Stomach (tissue), 9 donors: ENCODE results near the gene SND1. TPM values are rescaled to one million over a fixed set of nuclear protein-coding genes. Genes with fewer than 3 reads are reported as not detected.
"Not testable (repeated sequence)": the region's sequence is repeated elsewhere in the genome, so short reads cannot be mapped to it uniquely, and the experiment has no call there.

Experiments
- DNase-seq, 2 donors: peaks; one replicate each; pipeline versions ENCODE4 v3.0.0 to v3.0.0-alpha.2; 2013 to 2019
- H3K27ac ChIP-seq, 5 donors: fragments of 200-600 bp in 4 of 5; sonication (generic) in 4 of 5; one replicate each; pipeline ENCODE4 v1.5.1; 2013 to 2019; ENCODE audit warnings: mild to moderate bottlenecking in 1 of 5, moderate library complexity in 1 of 5
- H3K27me3 ChIP-seq, 3 donors: fragments of 200-600 bp; sonication (generic); one replicate each; pipeline ENCODE4 v1.5.1; 2017 to 2019; ENCODE audit warnings: mixed run types in 1 of 3
- H3K36me3 ChIP-seq, 4 donors: fragments of 200-600 bp; sonication (generic); 1 replicate in 3 of 4; 2 replicates in 1 of 4; pipeline ENCODE4 v1.5.1; 2016 to 2019
- H3K4me1 ChIP-seq, 4 donors: fragments of 200-600 bp; sonication (generic); one replicate each; pipeline ENCODE4 v1.5.1; 2016 to 2019
- H3K4me3 ChIP-seq, 4 donors: fragments of 200-600 bp; sonication (generic) in 3 of 4; one replicate each; pipeline ENCODE4 v1.5.1; 2016 to 2019; ENCODE audit warnings: mild to moderate bottlenecking in 1 of 4
- H3K9me3 ChIP-seq, 4 donors: fragments of 200-600 bp; sonication (generic); one replicate each; pipeline ENCODE4 v1.5.1; 2016 to 2019
- CTCF ChIP-seq, 7 experiments: fragments of 450-650 bp in 4 of 7; fragments of 200-600 bp in 3 of 7; sonication (generic) in 3 of 7; IDR thresholded peaks; one replicate each; pipeline ENCODE4 v1.5.1; 2016 to 2019; ENCODE audit warnings: antibody characterized with exemption in 7 of 7, control low read depth in 2 of 7, mild to moderate bottlenecking in 1 of 7
- EP300 ChIP-seq: sonication (generic); formaldehyde crosslinking; IDR thresholded peaks from one replicate; pipeline ENCODE4 v1.6.1; 2017; ENCODE audit warnings: antibody characterized with exemption
- POLR2A ChIP-seq, 4 donors: fragments of 450-650 bp; IDR thresholded peaks; one replicate each; pipeline ENCODE4 v1.6.1; 2016; ENCODE audit warnings: antibody characterized with exemption in 4 of 4, control low read depth in 2 of 4, mild to moderate bottlenecking in 1 of 4, moderate library complexity in 1 of 4
- POLR2AphosphoS5 ChIP-seq, 3 donors: sonication (generic); formaldehyde crosslinking; IDR thresholded peaks; one replicate each; pipeline ENCODE4 v1.6.1; 2016; ENCODE audit warnings: antibody characterized with exemption in 3 of 3
- WGBS, 5 donors: extraction: QIAGEN DNeasy Blood & Tissue Kit in 3 of 5; methylation state at CpG; one replicate each; pipeline versions ENCODE4 v1.1.5 to v1.1.7; 2013 to 2018; 5-methylcytosine and 5-hydroxymethylcytosine counted together
- intact Hi-C: fragments of 100-400 bp; cut with DNase I; formaldehyde crosslinking; loops from one replicate; pipeline ENCODE4 v1.15.1; 2023; ENCODE audit warnings: low total_unique reads
- polyA plus RNA-seq, 3 donors: library from polyadenylated mRNA; stranded (reverse); fragments of 200-250 nt; gene quantifications; one replicate each; pipeline ENCODE4 v1.2.3, GENCODE V29; 2013
- total RNA-seq, 5 donors: library from RNA; depleted of rRNA; stranded (reverse); fragments of >200 nt; gene quantifications; one replicate each; pipeline versions ENCODE4 v1.1.0 to v1.2.3, GENCODE V29; 2014 to 2016
- donor health status: healthy with polysubstance abuse.
- donor health status: Bipolar disorder and iron deficiency.
- donor health status: healthy.

The SND1 gene
- total and polyA plus RNA-seq, 8 donors, result 63.3 to 799 (median 126) TPM

- H3K4me3 ChIP-seq, result no peak overlapping the region
- H3K9me3 ChIP-seq, result no peaks in the 10 kb centered on the region
- H3K36me3 ChIP-seq, result peaks cover 0 to 13% (median 4%) of the 10 kb centered on the region in 4 donors
- no peak overlapping the region for H3K27ac ChIP-seq
- DNase-seq, result no peak
- TF ChIP-seq CTCF (IDR thresholded peaks at IDR 0.05) (no peak), POLR2A (IDR thresholded peaks at IDR 0.05) (no peak), EP300 (no peak), POLR2AphosphoS5 (IDR thresholded peaks at IDR 0.05) (no peak)
- intact Hi-C loops, result no loop called here
- no peaks in the 10 kb centered on the region for H3K27me3 ChIP-seq
- WGBS, 5 donors, result 48 to 72% (median 69%) methylated on average over 2 of the region's 2 CpGs
- peaks cover 4 to 52% (median 26%) of the 10 kb centered on the region in 4 donors for H3K4me1 ChIP-seq
Observed at GRCh38 chr7:127667759-127668530, 16.0 kb downstream of the SND1 start.

GRCh38 chr7:127671341-127671740 is 19.3 kb downstream of the SND1 start:
- intact Hi-C loops, result no loop called here
- no peak for DNase-seq
- Histone ChIP-seq H3K9me3 (no peaks in the 10 kb centered on the region), H3K4me3 (no peak overlapping the region), H3K27me3 (no peaks in the 10 kb centered on the region), H3K36me3 (peaks cover 0 to 5% (median 0%) of the 10 kb centered on the region in 4 donors), H3K27ac (no peak overlapping the region), H3K4me1 (peaks cover 8 to 52% (median 29%) of the 10 kb centered on the region in 4 donors)
- TF ChIP-seq EP300 (no peak), POLR2AphosphoS5 (IDR thresholded peaks at IDR 0.05) (no peak), POLR2A (IDR thresholded peaks at IDR 0.05) (no peak), CTCF (IDR thresholded peaks at IDR 0.05) (no peak)
- WGBS, 5 donors, result 71 to 94% (median 92%) methylated on average over 4 of the region's 4 CpGs

GRCh38 chr7:127673902-127674301 is 21.9 kb downstream of the SND1 start:
- Histone ChIP-seq H3K4me1 (peaks cover 8 to 39% (median 23%) of the 10 kb centered on the region in 4 donors), H3K27me3 (no peaks in the 10 kb centered on the region), H3K27ac (peak overlapping the region in 2 of 5 donors; percentile 7 to 11), H3K4me3 (no peak overlapping the region), H3K9me3 (no peaks in the 10 kb centered on the region), H3K36me3 (peaks cover 0 to 16% (median 7%) of the 10 kb centered on the region in 4 donors)
- TF ChIP-seq POLR2A (IDR thresholded peaks at IDR 0.05) (no peak), POLR2AphosphoS5 (IDR thresholded peaks at IDR 0.05) (no peak), EP300 (no peak), CTCF (IDR thresholded peaks at IDR 0.05) (no peak)
- intact Hi-C loops, result no loop called here
- no peak for DNase-seq
- WGBS, 5 donors, result 40 to 53% (median 45%) methylated on average over 3 of the region's 3 CpGs

- peaks cover 8 to 37% (median 22%) of the 10 kb centered on the region in 4 donors for H3K4me1 ChIP-seq
- no peak for DNase-seq
- WGBS, 5 donors, result 71 to 97% (median 85%) methylated on average over 1 of the region's 1 CpG
- no peaks in the 10 kb centered on the region for H3K27me3 ChIP-seq
- no peaks in the 10 kb centered on the region for H3K9me3 ChIP-seq
- TF ChIP-seq CTCF (IDR thresholded peaks at IDR 0.05) (no peak), EP300 (no peak), POLR2AphosphoS5 (IDR thresholded peaks at IDR 0.05) (no peak), POLR2A (IDR thresholded peaks at IDR 0.05) (no peak)
- H3K36me3 ChIP-seq, result peaks cover 0 to 16% (median 8%) of the 10 kb centered on the region in 4 donors
- intact Hi-C loops, result no loop called here
- no peak overlapping the region for H3K4me3 ChIP-seq
- H3K27ac ChIP-seq, result peak overlapping the region in 2 of 5 donors; percentile 7 to 11
Observed at GRCh38 chr7:127674361-127674760, 22.4 kb downstream of the SND1 start.

- intact Hi-C loops, DNase-seq, H3K27me3 ChIP-seq, H3K9me3 ChIP-seq, H3K4me3 ChIP-seq: not testable (repeated sequence)
- WGBS, 5 donors, result 73 to 90% (median 85%) methylated on average over 4 of the region's 4 CpGs
- peaks cover 0 to 20% (median 9%) of the 10 kb centered on the region in 4 donors for H3K36me3 ChIP-seq
- H3K27ac ChIP-seq, result peak overlapping the region in 1 of 5 donors; percentile 11
- H3K4me1 ChIP-seq, result peaks cover 8 to 37% (median 20%) of the 10 kb centered on the region in 4 donors
Observed at GRCh38 chr7:127674923-127675322, 22.9 kb downstream of the SND1 start.
